ENCODE results near the gene TIFAB.

The TIFAB gene

DNA sequence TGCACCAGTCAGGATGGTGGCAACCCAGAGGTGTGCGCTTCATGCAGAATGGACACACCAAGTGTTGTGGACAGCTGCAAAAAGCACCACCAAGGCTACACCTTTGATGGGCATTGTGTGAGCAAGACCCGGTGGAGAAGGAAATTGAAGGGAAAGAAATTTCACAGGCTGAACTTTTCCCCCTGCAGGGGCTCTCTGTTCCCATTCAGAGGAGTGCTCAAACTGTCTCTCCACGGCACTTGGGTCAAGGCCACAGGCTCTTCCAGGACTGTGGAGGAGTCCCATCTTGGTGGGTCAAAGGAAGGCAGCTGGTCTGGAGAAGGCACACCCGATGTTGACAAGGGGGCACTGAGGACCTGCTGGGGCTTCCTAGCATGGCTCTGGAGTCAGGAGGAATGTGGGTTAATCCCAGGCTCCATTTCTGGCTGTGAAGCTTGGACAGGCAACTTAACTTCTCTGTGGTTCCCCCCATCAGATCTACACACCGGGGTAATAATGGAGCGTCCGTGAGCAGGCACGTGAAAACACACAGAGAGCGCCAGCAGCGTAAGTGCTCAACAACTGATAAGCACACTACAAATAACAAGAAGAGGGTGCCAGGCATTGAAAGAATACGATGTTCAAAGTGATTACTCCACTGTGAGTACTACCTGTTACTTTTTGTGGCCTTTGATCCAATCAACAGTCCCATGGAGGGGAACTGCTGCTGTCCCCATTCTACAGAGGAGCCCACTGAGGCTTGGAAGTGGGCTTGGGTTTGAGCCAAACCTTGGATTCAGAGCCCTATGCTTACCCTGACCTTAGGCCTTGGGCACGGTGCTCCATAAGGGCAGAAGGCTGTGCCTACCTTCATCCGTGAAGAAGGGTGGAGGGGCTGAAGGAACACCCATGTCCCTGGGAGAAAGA lies 34.2 kb upstream of the TIFAB start:
- no peak for TF ChIP-seq PPARA (CRISPR knock-in tag; IDR thresholded peaks at IDR 0.05; ENCODE audit: borderline replicate concordance)
- no peak for ATAC-seq

DNA sequence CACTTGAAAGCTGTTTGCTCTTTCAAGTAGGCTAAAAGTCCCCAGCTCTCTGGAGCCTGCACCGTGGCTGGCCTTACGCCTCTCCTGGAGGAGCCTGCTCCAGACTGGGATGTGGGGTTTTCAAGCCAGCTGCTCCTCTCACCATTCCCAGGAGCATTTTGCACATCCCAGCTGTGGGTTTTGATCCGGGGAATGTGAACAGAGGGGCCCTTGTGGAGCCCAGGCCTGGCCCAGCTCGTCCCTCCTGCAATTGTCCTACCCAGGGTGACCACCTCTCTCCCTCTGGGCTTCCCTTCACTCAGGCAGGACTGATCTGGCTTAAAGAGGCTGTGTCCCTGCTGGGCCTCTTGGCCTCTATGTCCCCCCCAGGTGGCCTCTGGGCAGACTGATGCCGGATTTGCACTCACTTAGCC lies 32.5 kb upstream of the TIFAB start:
- ATAC-seq, result no peak
- no peak for TF ChIP-seq CSDC2 (CRISPR knock-in tag; IDR thresholded peaks at IDR 0.05)
- TF ChIP-seq, protein P1, sequence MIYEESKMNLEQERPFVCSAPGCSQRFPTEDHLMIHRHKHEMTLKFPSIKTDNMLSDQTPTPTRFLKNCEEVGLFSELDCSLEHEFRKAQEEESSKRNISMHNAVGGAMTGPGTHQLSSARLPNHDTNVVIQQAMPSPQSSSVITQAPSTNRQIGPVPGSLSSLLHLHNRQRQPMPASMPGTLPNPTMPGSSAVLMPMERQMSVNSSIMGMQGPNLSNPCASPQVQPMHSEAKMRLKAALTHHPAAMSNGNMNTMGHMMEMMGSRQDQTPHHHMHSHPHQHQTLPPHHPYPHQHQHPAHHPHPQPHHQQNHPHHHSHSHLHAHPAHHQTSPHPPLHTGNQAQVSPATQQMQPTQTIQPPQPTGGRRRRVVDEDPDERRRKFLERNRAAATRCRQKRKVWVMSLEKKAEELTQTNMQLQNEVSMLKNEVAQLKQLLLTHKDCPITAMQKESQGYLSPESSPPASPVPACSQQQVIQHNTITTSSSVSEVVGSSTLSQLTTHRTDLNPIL (CRISPR knock-in tag; IDR thresholded peaks at IDR 0.05; ENCODE audit: low read depth), result no peak
- no peak for TF ChIP-seq TCF4 (CRISPR knock-in tag; IDR thresholded peaks at IDR 0.05; ENCODE audit: borderline replicate concordance)
- no peak for TF ChIP-seq ISL1 (CRISPR knock-in tag; IDR thresholded peaks at IDR 0.05)
- no peak for TF ChIP-seq ZNF70 (CRISPR knock-in tag; IDR thresholded peaks at IDR 0.05)
- TF ChIP-seq ZC3H10 (CRISPR knock-in tag; IDR thresholded peaks at IDR 0.05), result no peak
- TF ChIP-seq GLIS3 (CRISPR knock-in tag; IDR thresholded peaks at IDR 0.05), result no peak
- no peak for TF ChIP-seq ARNTL (CRISPR knock-in tag; IDR thresholded peaks at IDR 0.05; ENCODE audit: borderline replicate concordance, low read depth)
- no peak for TF ChIP-seq ZFP3 (CRISPR knock-in tag; IDR thresholded peaks at IDR 0.05)

DNA sequence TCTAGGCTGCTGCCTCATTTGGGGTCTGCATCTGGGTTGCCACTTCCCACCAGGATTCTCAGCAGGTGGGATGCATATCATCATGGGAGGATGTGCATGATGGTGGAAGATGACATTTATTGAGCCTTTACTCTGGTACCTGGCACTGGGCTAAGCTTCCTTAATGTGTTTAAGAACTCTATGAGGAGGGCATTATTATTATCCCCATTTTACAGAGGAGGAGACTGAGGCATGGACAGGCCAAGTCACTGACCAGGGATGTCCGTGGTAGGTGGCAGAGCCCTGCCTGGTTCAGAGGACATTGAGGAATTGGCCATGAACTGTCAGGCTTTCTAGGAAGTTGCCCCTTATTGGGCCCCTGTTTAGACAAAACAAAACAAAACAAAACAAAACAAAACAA lies 31.1 kb upstream of the TIFAB start:
- TF ChIP-seq OSR1 (CRISPR knock-in tag; IDR thresholded peaks at IDR 0.05) (no peak), ZNF70 (CRISPR knock-in tag; IDR thresholded peaks at IDR 0.05) (no peak), ZFP30 (CRISPR knock-in tag; IDR thresholded peaks at IDR 0.05) (no peak), SNAI2 (CRISPR knock-in tag; IDR thresholded peaks at IDR 0.05) (no peak), TOX (CRISPR knock-in tag; IDR thresholded peaks at IDR 0.05; ENCODE audit: borderline replicate concordance) (no peak), ESRRG (CRISPR knock-in tag; IDR thresholded peaks at IDR 0.05) (no peak), ZNF565 (CRISPR knock-in tag; conservative IDR thresholded peaks at IDR 0.05; ENCODE audit: low read depth) (no peak), ZFP3 (CRISPR knock-in tag; IDR thresholded peaks at IDR 0.05) (no peak), CSDC2 (CRISPR knock-in tag; IDR thresholded peaks at IDR 0.05) (no peak), TCF4 (CRISPR knock-in tag; IDR thresholded peaks at IDR 0.05; ENCODE audit: borderline replicate concordance) (no peak), ZC3H10 (CRISPR knock-in tag; IDR thresholded peaks at IDR 0.05) (no peak), BACH2 (CRISPR knock-in tag; IDR thresholded peaks at IDR 0.05; ENCODE audit: borderline replicate concordance) (no peak), ISL1 (CRISPR knock-in tag; IDR thresholded peaks at IDR 0.05) (no peak), PPARA (CRISPR knock-in tag; IDR thresholded peaks at IDR 0.05; ENCODE audit: borderline replicate concordance) (no peak), RARB (CRISPR knock-in tag; IDR thresholded peaks at IDR 0.05) (no peak)
- TF ChIP-seq, protein P1 (CRISPR knock-in tag; IDR thresholded peaks at IDR 0.05; ENCODE audit: low read depth), result no peak
- TF ChIP-seq, protein P2, sequence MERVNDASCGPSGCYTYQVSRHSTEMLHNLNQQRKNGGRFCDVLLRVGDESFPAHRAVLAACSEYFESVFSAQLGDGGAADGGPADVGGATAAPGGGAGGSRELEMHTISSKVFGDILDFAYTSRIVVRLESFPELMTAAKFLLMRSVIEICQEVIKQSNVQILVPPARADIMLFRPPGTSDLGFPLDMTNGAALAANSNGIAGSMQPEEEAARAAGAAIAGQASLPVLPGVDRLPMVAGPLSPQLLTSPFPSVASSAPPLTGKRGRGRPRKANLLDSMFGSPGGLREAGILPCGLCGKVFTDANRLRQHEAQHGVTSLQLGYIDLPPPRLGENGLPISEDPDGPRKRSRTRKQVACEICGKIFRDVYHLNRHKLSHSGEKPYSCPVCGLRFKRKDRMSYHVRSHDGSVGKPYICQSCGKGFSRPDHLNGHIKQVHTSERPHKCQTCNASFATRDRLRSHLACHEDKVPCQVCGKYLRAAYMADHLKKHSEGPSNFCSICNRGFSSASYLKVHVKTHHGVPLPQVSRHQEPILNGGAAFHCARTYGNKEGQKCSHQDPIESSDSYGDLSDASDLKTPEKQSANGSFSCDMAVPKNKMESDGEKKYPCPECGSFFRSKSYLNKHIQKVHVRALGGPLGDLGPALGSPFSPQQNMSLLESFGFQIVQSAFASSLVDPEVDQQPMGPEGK (CRISPR knock-in tag; IDR thresholded peaks at IDR 0.05; ENCODE audit: borderline replicate concordance), result no peak
- TF ChIP-seq, protein P3, sequence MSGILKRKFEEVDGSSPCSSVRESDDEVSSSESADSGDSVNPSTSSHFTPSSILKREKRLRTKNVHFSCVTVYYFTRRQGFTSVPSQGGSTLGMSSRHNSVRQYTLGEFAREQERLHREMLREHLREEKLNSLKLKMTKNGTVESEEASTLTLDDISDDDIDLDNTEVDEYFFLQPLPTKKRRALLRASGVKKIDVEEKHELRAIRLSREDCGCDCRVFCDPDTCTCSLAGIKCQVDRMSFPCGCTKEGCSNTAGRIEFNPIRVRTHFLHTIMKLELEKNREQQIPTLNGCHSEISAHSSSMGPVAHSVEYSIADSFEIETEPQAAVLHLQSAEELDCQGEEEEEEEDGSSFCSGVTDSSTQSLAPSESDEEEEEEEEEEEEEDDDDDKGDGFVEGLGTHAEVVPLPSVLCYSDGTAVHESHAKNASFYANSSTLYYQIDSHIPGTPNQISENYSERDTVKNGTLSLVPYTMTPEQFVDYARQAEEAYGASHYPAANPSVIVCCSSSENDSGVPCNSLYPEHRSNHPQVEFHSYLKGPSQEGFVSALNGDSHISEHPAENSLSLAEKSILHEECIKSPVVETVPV (CRISPR knock-in tag; IDR thresholded peaks at IDR 0.05), result no peak
- TF ChIP-seq, protein P4, sequence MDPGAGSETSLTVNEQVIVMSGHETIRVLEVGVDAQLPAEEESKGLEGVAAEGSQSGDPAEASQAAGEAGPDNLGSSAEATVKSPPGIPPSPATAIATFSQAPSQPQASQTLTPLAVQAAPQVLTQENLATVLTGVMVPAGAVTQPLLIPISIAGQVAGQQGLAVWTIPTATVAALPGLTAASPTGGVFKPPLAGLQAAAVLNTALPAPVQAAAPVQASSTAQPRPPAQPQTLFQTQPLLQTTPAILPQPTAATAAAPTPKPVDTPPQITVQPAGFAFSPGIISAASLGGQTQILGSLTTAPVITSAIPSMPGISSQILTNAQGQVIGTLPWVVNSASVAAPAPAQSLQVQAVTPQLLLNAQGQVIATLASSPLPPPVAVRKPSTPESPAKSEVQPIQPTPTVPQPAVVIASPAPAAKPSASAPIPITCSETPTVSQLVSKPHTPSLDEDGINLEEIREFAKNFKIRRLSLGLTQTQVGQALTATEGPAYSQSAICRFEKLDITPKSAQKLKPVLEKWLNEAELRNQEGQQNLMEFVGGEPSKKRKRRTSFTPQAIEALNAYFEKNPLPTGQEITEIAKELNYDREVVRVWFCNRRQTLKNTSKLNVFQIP (CRISPR knock-in tag; IDR thresholded peaks at IDR 0.05; ENCODE audit: borderline replicate concordance, low read depth), result no peak
- TF ChIP-seq, protein P5, sequence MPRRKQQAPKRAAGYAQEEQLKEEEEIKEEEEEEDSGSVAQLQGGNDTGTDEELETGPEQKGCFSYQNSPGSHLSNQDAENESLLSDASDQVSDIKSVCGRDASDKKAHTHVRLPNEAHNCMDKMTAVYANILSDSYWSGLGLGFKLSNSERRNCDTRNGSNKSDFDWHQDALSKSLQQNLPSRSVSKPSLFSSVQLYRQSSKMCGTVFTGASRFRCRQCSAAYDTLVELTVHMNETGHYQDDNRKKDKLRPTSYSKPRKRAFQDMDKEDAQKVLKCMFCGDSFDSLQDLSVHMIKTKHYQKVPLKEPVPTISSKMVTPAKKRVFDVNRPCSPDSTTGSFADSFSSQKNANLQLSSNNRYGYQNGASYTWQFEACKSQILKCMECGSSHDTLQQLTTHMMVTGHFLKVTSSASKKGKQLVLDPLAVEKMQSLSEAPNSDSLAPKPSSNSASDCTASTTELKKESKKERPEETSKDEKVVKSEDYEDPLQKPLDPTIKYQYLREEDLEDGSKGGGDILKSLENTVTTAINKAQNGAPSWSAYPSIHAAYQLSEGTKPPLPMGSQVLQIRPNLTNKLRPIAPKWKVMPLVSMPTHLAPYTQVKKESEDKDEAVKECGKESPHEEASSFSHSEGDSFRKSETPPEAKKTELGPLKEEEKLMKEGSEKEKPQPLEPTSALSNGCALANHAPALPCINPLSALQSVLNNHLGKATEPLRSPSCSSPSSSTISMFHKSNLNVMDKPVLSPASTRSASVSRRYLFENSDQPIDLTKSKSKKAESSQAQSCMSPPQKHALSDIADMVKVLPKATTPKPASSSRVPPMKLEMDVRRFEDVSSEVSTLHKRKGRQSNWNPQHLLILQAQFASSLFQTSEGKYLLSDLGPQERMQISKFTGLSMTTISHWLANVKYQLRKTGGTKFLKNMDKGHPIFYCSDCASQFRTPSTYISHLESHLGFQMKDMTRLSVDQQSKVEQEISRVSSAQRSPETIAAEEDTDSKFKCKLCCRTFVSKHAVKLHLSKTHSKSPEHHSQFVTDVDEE (CRISPR knock-in tag; IDR thresholded peaks at IDR 0.05), result no peak
- no peak for ATAC-seq
